GM21786 (cell line): Measurements from ENCODE around the gene FAM227B.
"Not testable (repeated sequence)": the region's sequence is repeated elsewhere in the genome, so short reads cannot be mapped to it uniquely, and the experiment has no call there.

Source experiments
- ATAC-seq: cut with Tn5 transposase; IDR thresholded peaks from one replicate; pipeline ENCODE4 v1.9.1; 2021; ENCODE audit not compliant: unreplicated experiment

The FAM227B gene, protein sequence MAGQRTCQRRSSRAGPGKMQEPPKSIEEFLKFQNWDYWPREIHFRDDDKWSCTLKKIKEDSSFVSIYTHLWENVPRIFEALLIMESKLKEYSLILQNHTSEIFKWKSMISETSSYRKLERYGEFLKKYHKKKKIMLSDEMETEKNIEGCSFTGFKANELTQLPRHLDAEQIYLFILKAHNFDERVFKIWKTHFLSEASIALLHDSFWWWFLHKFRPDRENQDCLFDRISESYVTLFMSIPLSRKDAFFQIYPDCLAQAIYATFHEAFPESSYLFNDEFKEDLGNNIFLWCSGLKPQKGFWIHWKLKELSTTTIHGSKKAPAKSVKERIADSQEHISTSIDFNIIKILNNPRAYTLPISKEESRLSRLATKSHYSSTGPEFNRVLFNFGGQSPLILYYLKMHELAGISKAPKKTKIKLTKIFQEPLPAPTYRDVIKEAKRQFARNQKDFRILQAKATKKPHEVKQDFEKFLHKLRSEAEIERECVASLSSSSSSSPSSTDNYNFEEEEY

DNA sequence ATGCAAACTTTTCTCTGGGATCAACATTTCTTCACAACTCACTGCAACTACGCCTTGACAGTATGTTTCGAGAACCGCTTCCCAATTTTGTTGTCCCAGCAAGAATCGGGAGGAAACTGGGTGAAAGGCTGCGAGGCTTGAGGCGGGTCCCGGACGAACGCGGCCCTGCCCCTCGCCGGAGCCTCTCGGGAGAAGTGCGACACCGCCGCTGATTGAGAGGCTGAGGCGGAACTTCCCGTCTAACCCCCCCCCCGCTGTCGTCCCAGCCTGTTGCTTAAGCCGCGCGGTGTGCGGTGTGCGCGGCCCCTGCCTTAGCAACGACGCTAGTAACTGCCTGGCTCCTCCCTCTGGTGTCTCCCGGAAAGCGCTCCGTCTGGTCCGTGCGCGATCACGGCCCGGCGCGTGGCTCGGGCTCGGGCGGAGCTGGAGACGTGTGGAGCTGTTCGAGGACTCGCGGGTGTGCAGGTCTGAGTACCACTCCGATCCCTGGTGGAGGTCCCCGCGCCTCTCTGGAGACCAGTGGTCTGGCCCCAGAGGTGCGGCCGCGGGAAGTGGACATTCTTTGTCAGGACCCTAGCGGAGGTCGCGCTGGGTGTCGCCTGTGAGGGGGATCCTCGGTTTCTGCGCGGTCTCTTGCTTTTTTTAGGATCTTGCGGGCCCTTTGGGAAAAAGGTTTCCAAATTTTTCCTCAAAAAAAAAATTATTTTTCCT is at the start of gene FAM227B, which contains the start of gene DTWD1:
Gene FAM227B (minus strand): TSS at position 161 of the 711 bp plus-strand sequence. CDS start 5,647 bp downstream, outside the sequence.
Gene DTWD1 (plus strand): TSS at position 391 of the 711 bp plus-strand sequence. CDS start 4,120 bp downstream, outside the sequence.
- peak; percentile 98 for ATAC-seq

DNA sequence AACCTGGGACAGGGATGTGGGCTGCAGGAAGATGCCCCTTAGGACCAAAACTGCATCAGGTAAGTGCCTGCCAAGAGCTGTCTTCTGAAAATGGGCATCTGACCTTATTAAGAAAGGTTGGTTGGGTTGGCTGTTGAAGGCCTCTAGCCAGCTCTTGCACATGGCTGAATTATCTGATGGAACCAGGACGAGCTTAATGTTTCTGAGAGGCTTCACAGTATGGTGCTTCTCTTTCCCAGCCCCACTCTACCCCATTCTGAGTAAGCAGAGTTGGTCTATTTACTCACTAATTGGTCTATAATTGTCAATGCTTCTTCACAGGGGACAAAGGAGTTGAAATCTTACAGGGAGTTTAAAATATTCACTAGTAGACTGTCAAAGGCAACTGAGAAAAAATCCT is 48.7 kb upstream of the FAM227B start:
- no peak for ATAC-seq

DNA sequence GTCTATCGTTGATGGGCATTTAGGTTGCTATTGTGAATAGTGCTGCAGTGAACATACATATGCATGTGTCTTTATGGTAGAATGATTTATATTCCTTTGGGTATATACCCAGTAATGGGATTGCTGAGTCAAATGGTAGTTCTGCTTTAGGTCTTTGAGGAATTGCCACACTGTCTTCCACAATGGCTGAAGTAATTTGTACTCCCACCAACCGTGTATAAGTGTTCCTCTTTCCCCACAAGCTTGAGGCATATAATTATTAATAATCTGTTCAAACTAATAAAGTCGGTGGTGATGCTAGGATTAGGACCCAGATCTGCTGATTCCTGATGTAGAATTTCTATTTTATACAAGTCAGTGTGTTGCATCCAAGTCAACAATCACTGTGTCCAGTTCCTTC is 45.9 kb upstream of the FAM227B start:
- ATAC-seq = not testable (repeated sequence)

DNA sequence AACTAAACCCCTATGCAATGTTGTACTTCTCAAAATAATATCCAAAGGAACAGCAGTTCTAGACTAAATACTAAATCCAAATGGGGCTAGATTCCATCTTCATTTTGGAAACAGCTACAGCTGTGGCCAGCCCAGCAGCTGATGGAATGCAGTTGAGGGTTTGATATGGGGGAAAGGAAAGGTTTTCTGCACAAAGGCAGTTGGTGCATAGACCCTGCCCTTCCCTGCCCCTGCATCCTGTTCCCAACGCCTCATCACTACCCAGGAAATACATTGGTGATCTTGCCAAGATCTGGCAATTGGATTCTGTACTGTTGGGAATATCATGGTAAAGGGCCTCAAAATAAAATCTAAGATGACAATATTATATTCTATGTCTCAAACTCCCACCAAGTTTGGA is 44.1 kb upstream of the FAM227B start:
- no peak for ATAC-seq

DNA sequence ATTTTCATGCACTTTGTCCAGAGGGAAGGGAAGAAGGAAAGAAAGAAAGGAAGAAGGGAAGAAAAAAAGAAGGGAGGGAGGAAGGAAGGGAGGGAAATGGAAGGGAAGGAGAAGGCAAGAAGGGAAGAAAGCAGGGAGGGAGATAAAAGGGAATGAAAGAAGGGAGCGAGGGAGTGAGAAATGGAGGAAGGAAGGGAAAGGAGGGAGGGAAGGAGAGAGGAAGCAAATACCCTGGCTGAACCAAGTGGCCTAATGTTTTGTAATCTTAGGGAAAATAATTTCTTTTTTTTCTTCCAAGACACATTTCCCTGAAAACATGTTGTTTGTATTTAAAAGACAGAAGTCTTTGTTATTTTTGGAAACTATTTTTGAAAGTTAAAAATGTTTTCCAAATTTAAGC is 36.1 kb upstream of the FAM227B start:
- no peak for ATAC-seq

DNA sequence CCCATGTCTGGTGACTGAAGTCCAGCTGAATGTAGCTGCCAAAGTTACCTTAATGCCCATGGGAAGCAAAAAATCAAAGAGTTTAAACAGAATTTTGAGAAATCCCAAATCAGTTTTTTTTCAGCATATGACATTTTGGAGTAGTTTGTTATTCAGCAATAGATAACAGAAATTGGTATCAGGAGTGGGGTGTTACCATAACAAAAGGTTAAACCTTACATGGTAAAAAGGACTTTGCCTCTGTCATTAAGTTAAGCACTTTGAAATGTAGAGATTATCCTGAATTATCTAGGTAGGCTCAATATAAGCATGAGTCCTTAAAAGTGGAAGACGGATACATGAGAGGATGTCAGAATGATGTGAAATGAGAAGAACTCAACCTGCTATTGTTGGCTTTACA is 32.3 kb upstream of the FAM227B start:
- no peak for ATAC-seq

DNA sequence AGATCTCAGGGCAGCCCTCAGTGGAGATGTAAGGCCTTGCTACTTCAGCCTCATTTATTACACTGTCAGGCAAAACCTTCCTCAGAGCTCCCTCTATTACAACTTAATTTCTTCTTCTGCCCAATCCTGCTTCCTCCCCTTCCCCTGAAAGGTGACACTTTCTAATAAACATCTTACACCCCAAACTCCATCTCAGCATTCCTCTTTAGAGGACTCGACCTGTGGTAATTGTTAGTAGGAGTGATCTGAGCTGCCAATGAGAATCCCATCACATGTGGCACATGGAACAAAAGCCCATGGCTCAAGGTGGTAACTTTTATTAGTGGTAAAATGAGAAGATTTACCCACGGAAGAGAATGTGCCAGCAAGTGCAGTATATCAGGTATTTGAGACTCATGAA is 30.1 kb upstream of the FAM227B start:
- ATAC-seq = no peak

DNA sequence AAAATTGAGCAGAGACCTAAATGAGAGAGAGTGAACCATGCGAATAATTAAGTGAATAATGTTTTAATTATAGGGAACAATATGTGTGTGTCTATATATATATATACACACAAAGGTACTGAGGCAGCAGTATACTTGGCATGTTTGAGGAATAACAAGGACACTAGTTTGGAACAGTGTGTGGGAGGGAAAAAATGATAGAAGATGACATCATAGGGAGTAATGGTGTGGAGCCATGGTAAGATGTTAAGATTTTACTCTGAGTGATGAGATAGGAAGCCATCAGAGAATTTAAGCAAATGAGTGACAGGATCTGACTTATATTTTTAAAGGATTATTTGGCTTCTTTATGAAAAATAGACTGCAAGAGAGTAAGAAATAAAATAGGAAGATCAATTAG is 29.4 kb upstream of the FAM227B start:
- no peak for ATAC-seq

DNA sequence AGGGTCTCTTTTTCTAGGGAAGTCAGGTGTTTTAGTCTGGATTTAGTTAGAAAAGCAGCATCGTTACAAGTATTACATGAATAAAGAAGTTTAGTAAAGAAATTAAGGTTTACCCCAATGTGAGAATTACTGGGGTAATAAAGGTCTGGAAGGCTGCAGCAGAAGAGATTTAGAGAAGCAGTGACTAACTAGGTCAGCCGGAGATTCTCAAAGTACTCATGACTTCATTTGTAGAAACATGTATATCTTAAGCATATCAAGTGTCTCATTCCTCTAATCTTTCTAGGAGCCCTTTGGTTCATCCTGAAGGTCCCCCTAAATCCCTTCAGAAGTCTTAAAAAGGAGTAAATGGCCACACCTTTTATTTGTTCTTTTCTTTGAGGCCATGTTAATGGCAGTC is 26.3 kb upstream of the FAM227B start:
- ATAC-seq = no peak

DNA sequence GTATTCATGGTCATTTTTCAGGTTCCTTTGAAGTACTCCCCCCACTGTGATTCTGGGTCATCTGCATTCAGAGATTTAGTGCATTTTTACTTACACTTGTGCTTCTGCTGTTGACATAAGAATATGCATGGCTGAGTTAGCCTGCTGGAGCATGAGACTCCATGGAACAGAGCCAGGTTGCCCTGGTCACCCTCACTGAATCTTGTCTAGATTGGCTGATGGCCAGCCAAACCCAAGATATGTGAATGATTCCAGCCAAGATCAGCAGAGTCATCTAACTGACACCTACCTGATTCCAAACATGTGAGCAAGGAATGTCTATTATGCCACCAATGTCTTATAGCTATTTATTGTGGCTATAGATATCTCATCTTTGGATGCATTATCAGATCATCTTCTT is 25.3 kb upstream of the FAM227B start:
- no peak for ATAC-seq

DNA sequence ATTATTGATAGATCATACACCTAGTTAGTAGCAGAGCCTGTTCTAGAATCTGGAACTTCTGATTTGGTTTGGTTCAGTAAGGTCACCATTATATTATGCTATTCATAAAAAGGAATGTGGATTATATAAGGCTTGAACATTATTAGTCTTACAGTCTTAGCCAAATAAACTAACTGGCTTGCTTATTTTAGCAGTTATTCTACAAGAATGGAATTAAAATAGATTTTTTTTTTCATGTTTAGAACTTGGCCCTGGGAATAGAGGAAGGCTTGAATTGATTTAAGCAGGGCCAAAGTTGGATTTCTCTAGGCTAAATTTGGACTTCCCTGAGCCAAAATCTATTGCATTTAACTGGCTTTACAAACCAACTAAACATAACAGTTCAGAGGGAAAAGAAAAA is 24.7 kb upstream of the FAM227B start:
- ATAC-seq = no peak

DNA sequence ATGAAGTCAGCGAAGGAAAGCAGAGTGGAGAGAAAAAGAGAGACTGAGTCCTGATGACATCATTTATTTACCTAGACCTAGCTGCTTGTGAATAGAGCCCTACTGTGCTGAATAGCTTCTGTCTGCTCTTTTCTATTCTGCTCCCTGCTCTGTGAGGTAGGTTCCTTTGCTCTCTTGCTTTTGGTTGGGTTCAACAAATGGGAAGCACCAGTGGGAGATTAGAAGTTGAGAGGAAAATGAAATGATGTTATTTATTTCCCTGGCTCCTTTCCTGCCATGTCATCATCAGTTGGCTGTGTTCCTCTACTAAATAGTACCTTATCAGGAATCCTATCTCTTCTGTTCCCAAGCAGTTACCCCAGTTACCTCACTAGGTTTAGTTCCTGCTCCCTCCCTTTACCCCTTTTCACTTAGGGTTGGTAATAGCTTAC is 23.8 kb upstream of the FAM227B start:
- no peak for ATAC-seq

DNA sequence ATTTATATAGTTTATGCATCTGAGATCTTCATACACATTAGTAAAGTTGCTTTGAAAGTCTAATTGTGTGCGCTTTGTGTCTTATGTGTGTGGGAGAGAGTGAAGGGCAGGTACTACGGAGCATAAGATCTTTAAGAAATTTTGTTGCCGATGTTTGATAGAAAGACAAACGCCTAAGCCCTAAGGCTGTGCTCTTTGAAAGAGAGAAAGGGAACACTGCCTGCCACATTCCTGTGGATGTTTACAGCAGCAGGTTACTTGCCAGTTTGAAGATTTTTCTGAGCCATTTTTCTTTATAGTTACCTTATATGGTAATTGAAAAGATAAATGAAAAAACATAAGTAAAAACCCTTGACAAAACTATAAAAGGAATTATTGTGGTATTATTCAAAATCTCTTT is 17.2 kb upstream of the FAM227B start:
- no peak for ATAC-seq

DNA sequence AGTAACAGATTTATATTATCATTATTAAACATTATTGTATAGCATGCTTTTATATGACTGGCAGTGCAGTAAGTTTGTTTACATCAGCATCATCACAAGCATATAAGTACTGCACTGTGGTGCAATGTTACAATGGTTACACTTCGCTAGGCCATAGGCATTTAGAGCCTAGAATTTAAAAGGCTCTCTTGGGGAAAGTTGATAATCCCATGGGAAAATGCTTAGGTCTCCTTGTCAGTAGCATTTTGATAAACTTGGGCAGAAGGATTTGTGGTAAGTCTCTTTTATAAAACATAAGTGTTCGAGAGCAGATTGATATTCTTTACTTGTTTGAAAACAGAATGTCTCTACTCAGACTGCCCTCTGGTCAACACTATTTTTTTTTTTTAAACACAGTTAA is 7.8 kb upstream of the FAM227B start:
- no peak for ATAC-seq

DNA sequence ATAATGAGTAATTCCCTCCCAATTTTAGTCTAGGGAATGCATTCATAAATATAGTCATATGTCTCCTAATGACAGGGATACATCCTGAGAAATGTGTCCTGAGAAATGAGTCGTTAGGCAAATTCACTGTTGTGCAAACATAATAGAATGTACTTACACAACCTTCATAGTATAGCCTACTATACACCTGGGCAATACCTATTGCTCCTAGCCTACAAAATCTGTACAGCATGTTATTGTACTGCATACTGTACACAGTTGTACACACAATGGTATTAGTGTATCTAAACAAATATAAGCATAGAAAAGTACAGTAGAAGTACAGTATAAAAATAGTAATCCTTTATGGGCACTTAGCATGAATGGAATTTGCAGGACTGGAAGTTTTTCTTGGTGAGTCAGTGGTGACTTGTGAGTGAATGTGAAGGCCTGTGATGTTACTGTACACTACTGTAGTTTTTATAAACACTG is 6.8 kb upstream of the FAM227B start:
- no peak for ATAC-seq

DNA sequence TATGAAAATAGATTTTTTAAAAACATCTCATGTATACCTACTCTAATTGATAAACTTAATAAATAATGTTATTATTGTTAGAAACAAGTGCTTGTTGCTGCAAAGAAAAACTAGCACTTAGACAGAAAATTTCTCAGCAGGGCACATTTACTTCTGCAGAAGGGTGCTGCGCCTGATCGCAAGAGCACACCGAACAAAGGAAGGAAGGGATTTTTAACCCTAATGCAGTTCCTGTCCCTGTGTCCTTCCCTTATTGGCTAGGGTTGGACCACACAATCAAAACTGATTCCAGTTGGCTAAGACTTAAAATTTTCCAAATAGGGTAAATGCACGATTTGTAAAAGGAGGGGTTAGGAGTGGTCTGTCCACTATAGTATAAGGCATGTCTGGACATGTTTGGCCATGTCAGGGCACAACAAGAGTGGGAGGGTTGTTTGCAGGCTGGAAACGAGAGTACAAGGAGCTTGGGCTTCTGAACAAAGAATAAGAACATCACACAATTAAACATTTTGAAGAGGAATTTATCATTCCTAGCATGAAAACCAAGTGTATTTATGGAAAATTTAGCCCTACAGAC is 4.9 kb upstream of the FAM227B start:
- ATAC-seq = no peak

DNA sequence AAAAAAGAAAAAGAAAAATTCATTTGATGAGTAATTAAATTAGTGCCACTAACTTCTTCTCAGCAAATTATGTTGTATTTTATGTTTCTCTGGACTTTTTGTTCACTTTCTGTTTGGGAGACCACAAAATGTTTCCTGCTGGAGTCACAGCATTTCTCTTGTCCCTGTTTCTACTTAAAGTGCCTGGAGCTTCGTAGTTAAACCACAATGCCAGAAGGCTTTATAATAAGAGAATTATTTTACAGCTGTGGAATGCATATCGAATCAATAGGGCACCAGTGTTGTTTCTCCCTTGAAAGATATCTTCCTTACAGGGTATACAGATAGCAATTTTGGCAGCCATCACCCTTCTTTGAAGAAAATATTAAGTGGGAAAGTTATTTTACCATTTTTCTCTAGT is 3.4 kb upstream of the FAM227B start:
- no peak for ATAC-seq

DNA sequence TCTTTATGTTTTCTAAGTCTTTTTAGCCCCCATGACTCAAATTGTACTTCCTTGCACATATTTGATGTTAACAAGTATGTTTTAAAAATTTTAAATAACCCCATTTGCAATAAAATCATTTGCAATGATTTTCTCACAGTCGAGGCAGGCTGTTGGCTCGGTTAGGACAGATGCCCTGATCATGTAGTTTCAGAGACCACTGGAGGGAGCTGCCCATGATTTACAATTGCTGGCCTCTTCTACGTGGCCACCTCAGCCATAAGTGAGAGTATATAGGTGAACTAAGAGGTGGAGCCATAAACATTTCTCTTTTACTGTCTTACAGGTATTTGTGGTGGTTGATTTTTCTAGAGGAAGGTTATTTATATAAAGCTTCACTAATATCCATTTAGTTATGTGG is 1.9 kb upstream of the FAM227B start:
- ATAC-seq = no peak

DNA sequence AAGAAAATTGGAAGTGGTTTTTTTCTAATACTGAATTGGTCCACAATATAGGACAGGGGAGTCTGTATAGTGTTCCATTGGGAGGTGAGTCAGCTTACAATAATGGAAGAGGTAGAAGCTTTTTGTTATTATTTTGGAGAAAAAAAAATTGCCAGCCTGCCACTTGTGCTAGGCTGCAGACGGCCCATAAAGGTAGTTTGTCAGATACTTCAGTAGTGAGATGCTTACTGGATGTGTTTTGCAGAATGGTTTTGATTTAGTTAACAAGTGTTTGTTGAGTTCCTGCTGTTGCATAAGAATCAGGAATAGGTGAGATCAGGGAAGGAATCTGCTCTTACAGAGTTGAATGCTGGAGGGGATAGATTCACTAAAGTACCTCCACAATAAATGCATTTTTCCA is 1.3 kb upstream of the FAM227B start:
- ATAC-seq = no peak

DNA sequence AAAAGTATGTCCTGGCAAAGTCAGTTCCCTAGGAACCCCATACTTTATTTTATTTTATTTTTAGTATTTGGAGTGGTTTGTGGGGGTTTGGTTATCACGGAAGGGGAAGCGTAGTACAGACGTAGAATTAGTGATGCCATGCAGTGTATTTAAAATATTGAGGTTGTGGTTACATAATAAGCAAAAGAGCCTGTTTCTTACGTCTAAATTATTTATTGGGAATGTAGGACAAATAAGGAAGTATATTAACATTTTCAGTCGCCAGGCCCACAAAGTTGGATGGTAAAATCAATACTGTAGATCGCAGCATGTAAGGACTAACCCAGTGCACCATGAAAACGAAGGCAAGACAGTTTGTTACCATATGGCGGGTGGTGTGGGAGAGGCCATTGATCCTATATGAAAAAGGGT is 788 bp upstream of the FAM227B start:
- ATAC-seq = no peak

DNA sequence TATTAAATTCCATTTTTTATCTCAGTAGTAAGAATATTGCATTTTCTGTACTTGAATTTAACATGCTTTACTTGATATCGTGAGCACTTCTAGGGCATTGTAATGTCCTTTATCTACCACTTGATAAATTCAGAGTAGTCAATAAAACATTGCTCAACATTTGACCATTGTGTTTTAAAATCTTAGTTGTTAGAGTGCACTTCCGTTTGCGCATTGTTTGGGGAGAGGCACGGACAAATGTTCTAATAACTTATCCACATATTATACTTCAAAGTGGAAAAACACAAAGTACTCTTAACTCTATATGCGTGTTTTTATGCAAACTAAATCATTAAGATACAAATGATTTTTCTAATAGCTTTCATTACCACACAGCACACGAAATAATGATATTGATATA is 419 bp downstream of the FAM227B start:
- ATAC-seq = no peak

DNA sequence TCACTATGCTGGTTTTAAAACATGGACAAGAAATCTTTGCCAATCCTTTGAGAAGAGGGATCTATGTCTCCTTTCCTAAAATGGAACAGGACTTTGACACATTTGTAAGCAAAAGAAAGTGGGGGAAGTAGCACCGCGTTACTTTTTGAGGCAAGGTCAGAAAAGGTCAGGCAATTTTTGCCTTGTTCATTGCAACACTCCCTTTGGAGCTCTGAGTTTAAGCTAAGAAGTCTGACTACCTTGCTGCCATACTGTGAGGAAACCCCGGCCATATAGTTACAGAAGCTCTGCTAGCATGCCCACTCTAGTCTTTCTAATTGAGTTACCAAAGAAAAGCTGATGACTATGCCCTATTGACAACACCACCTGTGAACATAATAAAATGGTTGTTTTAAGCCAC is 1.4 kb downstream of the FAM227B start:
- no peak for ATAC-seq
